A549 (cell line): ENCODE data around the gene GATA5. TPM values are rescaled to one million over a fixed set of nuclear protein-coding genes. Genes with fewer than 3 reads are reported as not detected.

Experiments
- ATAC-seq, 2 experiments: fragments of 200-7000 bp in 1 of 2; fragments of >200 bp in 1 of 2; cut with Nextera tagmentation in 1 of 2; cut with Tn5 transposase in 1 of 2; 3 replicates each; pipeline versions ENCODE4 v1.8.0 to v1.9.1; 2018 to 2020; ENCODE audit warnings: mild to moderate bottlenecking in 1 of 2, moderate library complexity in 1 of 2
- CTCF ChIA-PET: fragments of 300-600 bp; sonication (Branson Sonifier 250); formaldehyde crosslinking; extraction: SDS; loops from one replicate; lab custom pipeline; 2021; ENCODE audit warnings: antibody characterized with exemption, inconsistent platforms; lab: Yijun Ruan, JAX
- POLR2A ChIA-PET: fragments of 350-600 bp; formaldehyde crosslinking; extraction: SDS; loops from one replicate; lab custom pipeline; 2021; ENCODE audit warnings: antibody characterized with exemption, inconsistent platforms; lab: Yijun Ruan, JAX
- DNase-seq, 2 experiments: peaks; one replicate each; pipeline versions ENCODE4 v3.0.0 to v3.0.0-alpha.2; 2011 to 2016; ENCODE audit warnings: low read depth in 1 of 2, low spot score in 1 of 2
- FAIRE-seq: peaks from 2 replicates; lab custom pipeline; 2011; peaks lifted over from hg19 to GRCh38; lab: Jason Lieb, UNC
- H3K27ac ChIP-seq, 2 experiments: fragments of >200 bp; sonication (Bioruptor Twin); formaldehyde crosslinking; 3 replicates each; pipeline ENCODE4 v1.5.1; 2016 to 2017
- H3K4me1 ChIP-seq: fragments of >200 bp; sonication (Bioruptor Twin); formaldehyde crosslinking; 3 replicates; pipeline ENCODE4 v1.6.1; 2016
- H3K4me2 ChIP-seq: fragments of >200 bp; sonication (Bioruptor Twin); formaldehyde crosslinking; 3 replicates; pipeline ENCODE4 v1.6.1; 2016
- H3K4me3 ChIP-seq: fragments of >200 bp; sonication (Bioruptor Twin); formaldehyde crosslinking; 3 replicates; pipeline ENCODE4 v1.5.1; 2016
- H3K9me3 ChIP-seq: fragments of >200 bp; sonication (Bioruptor Twin); formaldehyde crosslinking; 3 replicates; pipeline ENCODE4 v1.6.1; 2016
- BHLHE40 ChIP-seq: IDR thresholded peaks from 2 replicates; pipeline ENCODE4 v1.6.1; 2012; ENCODE audit warnings: low read depth, low read length, inconsistent platforms
- CBX8 ChIP-seq: fragments of 200-600 bp; sonication (generic); IDR thresholded peaks from 2 replicates; pipeline ENCODE4 v1.6.1; 2016
- CEBPB ChIP-seq, 2 experiments: fragments of >200 bp in 1 of 2; sonication (Bioruptor Twin) in 1 of 2; formaldehyde crosslinking in 1 of 2; IDR thresholded peaks; 2 replicates each; pipeline ENCODE4 v1.6.1; 2012 to 2016
- CHD2 ChIP-seq: fragments of 150-350 bp; IDR thresholded peaks from 2 replicates; pipeline ENCODE4 v1.6.1; 2014; ENCODE audit warnings: low read length; ENCODE audit not compliant: partially characterized antibody
- CHD4 ChIP-seq: fragments of 200-600 bp; sonication (generic); IDR thresholded peaks from 2 replicates; pipeline ENCODE4 v1.6.1; 2016; ENCODE audit warnings: antibody characterized with exemption, mild to moderate bottlenecking, borderline replicate concordance
- EP300 ChIP-seq, 2 experiments: fragments of >200 bp; sonication (Bioruptor Twin); formaldehyde crosslinking; IDR thresholded peaks; 2 replicates in 1 of 2; 3 replicates in 1 of 2; pipeline ENCODE4 v1.6.1; 2016 to 2017
- ESRRA ChIP-seq: fragments of 150-350 bp; IDR thresholded peaks from 2 replicates; pipeline ENCODE4 v1.6.1; 2014; ENCODE audit warnings: mild to moderate bottlenecking, low read length, borderline replicate concordance
- GATA3 ChIP-seq: IDR thresholded peaks from 2 replicates; pipeline ENCODE4 v1.6.1; 2012; ENCODE audit warnings: borderline replicate concordance
- HDAC2 ChIP-seq: fragments of 200-600 bp; sonication (generic); IDR thresholded peaks from 2 replicates; pipeline ENCODE4 v1.6.1; 2016
- HEYL ChIP-seq: fragments of 250-450 bp; sonication (Bioruptor Pico); IDR thresholded peaks from 2 replicates; pipeline ENCODE4 v1.8.0; 2021; ENCODE audit warnings: mild to moderate bottlenecking, moderate library complexity
- HOXB5 ChIP-seq: fragments of 250-450 bp; sonication (Bioruptor Pico); IDR thresholded peaks from 2 replicates; pipeline ENCODE4 v1.5.0; 2020; ENCODE audit warnings: mild to moderate bottlenecking, moderate library complexity
- JUNB ChIP-seq: fragments of >200 bp; sonication (Bioruptor Twin); formaldehyde crosslinking; IDR thresholded peaks from 2 replicates; pipeline ENCODE4 v1.6.1; 2016
- KDM1A ChIP-seq: fragments of 200-600 bp; sonication (generic); IDR thresholded peaks from 2 replicates; pipeline ENCODE4 v1.6.1; 2016; ENCODE audit warnings: low read depth, mild to moderate bottlenecking
- MAFK ChIP-seq: fragments of 450-650 bp; IDR thresholded peaks from 2 replicates; pipeline ENCODE4 v1.6.1; 2014; ENCODE audit not compliant: partially characterized antibody
- MYC ChIP-seq: IDR thresholded peaks from 2 replicates; pipeline ENCODE4 v1.6.1; 2012; ENCODE audit warnings: mild to moderate bottlenecking, inconsistent platforms, low read length, improper control_type of control experiment, borderline replicate concordance
- NPAS2 ChIP-seq: fragments of 250-450 bp; sonication (Bioruptor Pico); IDR thresholded peaks from 2 replicates; pipeline ENCODE4 v1.8.0; 2022; ENCODE audit warnings: mild to moderate bottlenecking, moderate library complexity, borderline replicate concordance
- RFX5 ChIP-seq: fragments of 450-650 bp; IDR thresholded peaks from 2 replicates; pipeline ENCODE4 v1.7.1; 2014; ENCODE audit warnings: antibody characterized with exemption, mild to moderate bottlenecking, moderate library complexity
- RNF2 ChIP-seq: fragments of 200-600 bp; sonication (generic); IDR thresholded peaks from 2 replicates; pipeline ENCODE4 v1.6.1; 2016; ENCODE audit warnings: low read depth, mild to moderate bottlenecking, antibody characterized with exemption, moderate library complexity, borderline replicate concordance
- SMC3 ChIP-seq: fragments of >200 bp; sonication (Bioruptor Twin); formaldehyde crosslinking; IDR thresholded peaks from 3 replicates; pipeline ENCODE4 v1.6.1; 2018; ENCODE audit warnings: inconsistent platforms
- TFCP2L1 ChIP-seq: fragments of 250-450 bp; sonication (Bioruptor Pico); IDR thresholded peaks from 2 replicates; pipeline ENCODE4 v1.5.0; 2021; ENCODE audit warnings: mild to moderate bottlenecking
- TP53 ChIP-seq: fragments of 250-450 bp; sonication (Bioruptor Pico); IDR thresholded peaks from 2 replicates; pipeline ENCODE4 v1.5.0; 2021; ENCODE audit warnings: mild to moderate bottlenecking, moderate library complexity
- ZFP36 ChIP-seq: fragments of 450-650 bp; IDR thresholded peaks from 2 replicates; pipeline ENCODE4 v1.6.1; 2014; ENCODE audit warnings: borderline replicate concordance; ENCODE audit not compliant: partially characterized antibody
- ZSCAN20 ChIP-seq: fragments of 250-450 bp; sonication (Bioruptor Pico); IDR thresholded peaks from 2 replicates; pipeline ENCODE4 v1.8.0; 2022; ENCODE audit warnings: mild to moderate bottlenecking, moderate library complexity
- WGBS: methylation state at CpG from one replicate; pipeline ENCODE4 v1.1.6; 2017; ENCODE audit errors: missing lambda C conversion rate; 5-methylcytosine and 5-hydroxymethylcytosine counted together
- polyA plus RNA-seq, 4 experiments: library from polyadenylated mRNA; depleted of rRNA in 3 of 4; stranded (reverse); fragments of >200 nt; fragmentation: RNase III in 1 of 4; extraction: RNeasy Plus Mini Kit Qiagen cat#74134 plus additional on column Dnase treatment in 1 of 4; gene quantifications; 2 replicates in 3 of 4; 3 replicates in 1 of 4; pipeline ENCODE4 v1.2.3, GENCODE V29; 2011 to 2017
- TF ChIP-seq, protein P1 (sequence below): fragments of >200 bp; sonication (Bioruptor Twin); formaldehyde crosslinking; IDR thresholded peaks from 3 replicates; pipeline ENCODE4 v1.6.1; 2016
- TF ChIP-seq, protein P2 (sequence below): IDR thresholded peaks from 2 replicates; pipeline ENCODE4 v1.6.1; 2012; ENCODE audit warnings: low read depth, borderline replicate concordance
- TF ChIP-seq, protein P3 (sequence below): fragments of 250-450 bp; sonication (Bioruptor Pico); IDR thresholded peaks from 2 replicates; pipeline ENCODE4 v1.5.0; 2021; ENCODE audit warnings: mild to moderate bottlenecking, moderate library complexity, borderline replicate concordance
- TF ChIP-seq, protein P4 (sequence below): IDR thresholded peaks from 2 replicates; pipeline ENCODE4 v1.6.1; 2012
- TF ChIP-seq, protein P5 (sequence below): IDR thresholded peaks from 2 replicates; pipeline ENCODE4 v1.6.1; 2012

The GATA5 gene
- polyA plus RNA-seq, 2 of the 4 experiments (the other 2 are of a cell fraction) = 0.21 to 0.72 TPM

DNA sequence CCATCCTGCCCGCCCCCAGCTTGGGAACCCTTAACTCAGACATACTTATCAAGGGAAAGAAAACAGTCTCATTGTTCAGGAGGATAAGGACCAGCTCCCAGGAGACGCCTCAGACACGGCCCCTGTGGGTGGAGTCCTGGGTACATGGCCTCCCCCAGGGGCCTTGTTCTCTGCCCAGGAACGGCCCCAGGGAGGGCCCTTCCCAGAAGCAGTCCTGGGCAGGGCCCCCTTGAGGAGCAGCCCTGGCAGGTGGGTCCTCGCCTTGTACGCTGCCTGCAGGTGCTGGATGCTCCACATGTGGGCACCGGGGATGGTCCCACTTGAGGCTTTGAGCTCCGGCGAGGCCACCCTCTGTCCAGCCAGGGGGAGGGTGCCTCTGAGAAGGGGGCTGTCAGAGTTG, 4.5 kb upstream of the GATA5 start:
- H3K4me3 ChIP-seq = no peak overlapping the region
- no peak for FAIRE-seq
- H3K9me3 ChIP-seq = no peaks in the 10 kb centered on the region
- WGBS = 55% methylated on average over 7 of the region's 9 CpGs
- H3K4me2 ChIP-seq = no peak overlapping the region
- peaks cover 7% of the 10 kb centered on the region; the same call in 2 of the 3 replicates for H3K4me1 ChIP-seq
- ChIA-PET POLR2A (no interaction called here), CTCF (interaction anchor here (1.3 to 2.1 kb wide), 4 partner anchors 19 to 314 kb away, joined by 3 to 9 read pairs (median 4); no protein-coding TSS in a partner anchor)
- ATAC-seq = no peak
- DNase-seq = no peak
- H3K27ac ChIP-seq = no peak overlapping the region
- TF ChIP-seq TFCP2L1 (CRISPR knock-in tag) = no peak
- TF ChIP-seq, protein P1, sequence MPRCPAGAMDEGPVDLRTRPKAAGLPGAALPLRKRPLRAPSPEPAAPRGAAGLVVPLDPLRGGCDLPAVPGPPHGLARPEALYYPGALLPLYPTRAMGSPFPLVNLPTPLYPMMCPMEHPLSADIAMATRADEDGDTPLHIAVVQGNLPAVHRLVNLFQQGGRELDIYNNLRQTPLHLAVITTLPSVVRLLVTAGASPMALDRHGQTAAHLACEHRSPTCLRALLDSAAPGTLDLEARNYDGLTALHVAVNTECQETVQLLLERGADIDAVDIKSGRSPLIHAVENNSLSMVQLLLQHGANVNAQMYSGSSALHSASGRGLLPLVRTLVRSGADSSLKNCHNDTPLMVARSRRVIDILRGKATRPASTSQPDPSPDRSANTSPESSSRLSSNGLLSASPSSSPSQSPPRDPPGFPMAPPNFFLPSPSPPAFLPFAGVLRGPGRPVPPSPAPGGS = no peak
- TF ChIP-seq, protein P2, sequence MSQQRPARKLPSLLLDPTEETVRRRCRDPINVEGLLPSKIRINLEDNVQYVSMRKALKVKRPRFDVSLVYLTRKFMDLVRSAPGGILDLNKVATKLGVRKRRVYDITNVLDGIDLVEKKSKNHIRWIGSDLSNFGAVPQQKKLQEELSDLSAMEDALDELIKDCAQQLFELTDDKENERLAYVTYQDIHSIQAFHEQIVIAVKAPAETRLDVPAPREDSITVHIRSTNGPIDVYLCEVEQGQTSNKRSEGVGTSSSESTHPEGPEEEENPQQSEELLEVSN = no peak
- no peak for TF ChIP-seq NPAS2 (CRISPR knock-in tag)
- TF ChIP-seq CBX8 = no peak

DNA sequence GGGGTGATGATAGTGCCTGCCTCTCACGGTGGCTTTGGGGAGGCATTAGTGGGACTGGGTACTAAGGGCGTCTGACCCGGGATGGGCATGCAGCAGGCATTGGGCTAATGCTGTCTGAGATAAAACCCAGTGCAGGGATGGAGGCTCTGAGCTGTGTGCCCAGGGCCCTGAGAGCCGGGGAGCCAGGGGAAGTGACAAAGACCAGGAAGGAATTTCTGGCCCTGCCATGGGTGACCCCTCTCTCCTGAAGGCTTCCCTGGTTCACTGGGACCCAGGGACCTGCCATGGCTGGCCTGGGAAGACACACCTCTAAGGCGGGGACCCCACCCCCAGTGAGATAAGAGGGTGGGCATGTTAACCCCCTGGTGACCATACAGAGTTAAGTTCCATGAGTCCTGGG, 3.9 kb upstream of the GATA5 start:
- ChIA-PET CTCF (interaction anchor here (1.3 kb wide), 1 partner anchor 20 kb away, joined by 3 read pairs; no protein-coding TSS in a partner anchor), POLR2A (interaction anchor here (0.6 kb wide), 1 partner anchor 9 kb away, joined by 3 read pairs; no protein-coding TSS in a partner anchor)
- no peak overlapping the region for H3K27ac ChIP-seq
- no peaks in the 10 kb centered on the region for H3K9me3 ChIP-seq
- peaks cover 4% of the 10 kb centered on the region; the same call in 1 of the 3 replicates for H3K4me1 ChIP-seq
- DNase-seq = no peak
- no peak overlapping the region for H3K4me2 ChIP-seq
- no peak for ATAC-seq
- 0% methylated on average over 2 of the region's 5 CpGs for WGBS
- H3K4me3 ChIP-seq = no peak overlapping the region
- FAIRE-seq = no peak
- TF ChIP-seq MAFK = no peak
- TF ChIP-seq HOXB5 = no peak
- no peak for TF ChIP-seq CEBPB (IDR thresholded peaks at IDR 0.05)
- no peak for TF ChIP-seq MYC
- TF ChIP-seq CHD4 = no peak
- TF ChIP-seq BHLHE40 = no peak
- no peak for TF ChIP-seq CHD2
- TF ChIP-seq RNF2 = no peak
- no peak for TF ChIP-seq ZFP36
- no peak for TF ChIP-seq KDM1A
- TF ChIP-seq, protein P3, sequence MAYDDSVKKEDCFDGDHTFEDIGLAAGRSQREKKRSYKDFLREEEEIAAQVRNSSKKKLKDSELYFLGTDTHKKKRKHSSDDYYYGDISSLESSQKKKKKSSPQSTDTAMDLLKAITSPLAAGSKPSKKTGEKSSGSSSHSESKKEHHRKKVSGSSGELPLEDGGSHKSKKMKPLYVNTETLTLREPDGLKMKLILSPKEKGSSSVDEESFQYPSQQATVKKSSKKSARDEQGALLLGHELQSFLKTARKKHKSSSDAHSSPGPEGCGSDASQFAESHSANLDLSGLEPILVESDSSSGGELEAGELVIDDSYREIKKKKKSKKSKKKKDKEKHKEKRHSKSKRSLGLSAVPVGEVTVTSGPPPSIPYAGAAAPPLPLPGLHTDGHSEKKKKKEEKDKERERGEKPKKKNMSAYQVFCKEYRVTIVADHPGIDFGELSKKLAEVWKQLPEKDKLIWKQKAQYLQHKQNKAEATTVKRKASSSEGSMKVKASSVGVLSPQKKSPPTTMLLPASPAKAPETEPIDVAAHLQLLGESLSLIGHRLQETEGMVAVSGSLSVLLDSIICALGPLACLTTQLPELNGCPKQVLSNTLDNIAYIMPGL (CRISPR knock-in tag) = no peak
- no peak for TF ChIP-seq HDAC2
- TF ChIP-seq, all 56 proteins: peak for 0

DNA sequence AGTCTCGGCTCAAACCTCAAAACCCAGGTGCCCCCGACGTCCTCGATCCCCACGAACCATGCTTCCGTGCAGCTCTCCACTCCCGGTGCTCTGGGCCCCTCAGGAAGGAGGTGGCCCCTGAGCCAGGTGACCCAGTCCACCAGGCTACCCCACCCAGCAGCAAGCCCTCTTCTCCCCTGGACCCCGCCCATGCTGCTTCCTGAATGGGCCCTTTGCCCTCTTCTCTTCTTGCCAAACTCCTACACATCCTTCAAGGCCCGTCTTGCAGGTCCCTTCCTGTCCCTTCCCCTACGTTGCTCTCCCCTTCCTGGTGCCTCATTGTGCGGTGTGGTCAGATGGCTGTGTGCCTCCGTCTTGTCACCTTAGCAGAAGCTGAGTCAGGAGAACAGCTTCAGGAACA, 3.4 kb upstream of the GATA5 start:
- Histone ChIP-seq H3K4me2 (no peak overlapping the region), H3K4me3 (no peak overlapping the region), H3K9me3 (no peaks in the 10 kb centered on the region), H3K4me1 (peaks cover 4% of the 10 kb centered on the region; the same call in 1 of the 3 replicates), H3K27ac (no peak overlapping the region)
- DNase-seq (no peak), ATAC-seq (no peak), FAIRE-seq (no peak)
- ChIA-PET POLR2A (no interaction called here), CTCF (interaction anchor here (1.3 to 1.7 kb wide), 4 partner anchors 21 to 140 kb away, joined by 3 to 6 read pairs (median 4); no protein-coding TSS in a partner anchor)
- 75% methylated on average over 12 of the region's 12 CpGs for WGBS
- TF ChIP-seq RFX5 = no peak
- no peak for TF ChIP-seq JUNB
- TF ChIP-seq SMC3 = no peak
- no peak for TF ChIP-seq CHD2
- TF ChIP-seq HEYL (CRISPR knock-in tag) = no peak
- no peak for TF ChIP-seq HOXB5
- TF ChIP-seq, protein P2 = no peak
- TF ChIP-seq, protein P4, sequence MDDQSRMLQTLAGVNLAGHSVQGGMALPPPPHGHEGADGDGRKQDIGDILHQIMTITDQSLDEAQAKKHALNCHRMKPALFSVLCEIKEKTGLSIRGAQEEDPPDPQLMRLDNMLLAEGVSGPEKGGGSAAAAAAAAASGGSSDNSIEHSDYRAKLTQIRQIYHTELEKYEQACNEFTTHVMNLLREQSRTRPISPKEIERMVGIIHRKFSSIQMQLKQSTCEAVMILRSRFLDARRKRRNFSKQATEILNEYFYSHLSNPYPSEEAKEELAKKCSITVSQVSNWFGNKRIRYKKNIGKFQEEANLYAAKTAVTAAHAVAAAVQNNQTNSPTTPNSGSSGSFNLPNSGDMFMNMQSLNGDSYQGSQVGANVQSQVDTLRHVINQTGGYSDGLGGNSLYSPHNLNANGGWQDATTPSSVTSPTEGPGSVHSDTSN = no peak
- no peak for TF ChIP-seq ZSCAN20 (CRISPR knock-in tag)
- TF ChIP-seq ZFP36 = no peak
- no peak for TF ChIP-seq ESRRA
- no peak for TF ChIP-seq EP300 (IDR thresholded peaks at IDR 0.05)
- no peak for TF ChIP-seq TP53 (CRISPR knock-in tag)
- TF ChIP-seq CEBPB (IDR thresholded peaks at IDR 0.05) = no peak
- no peak for TF ChIP-seq GATA3
- TF ChIP-seq, protein P5, sequence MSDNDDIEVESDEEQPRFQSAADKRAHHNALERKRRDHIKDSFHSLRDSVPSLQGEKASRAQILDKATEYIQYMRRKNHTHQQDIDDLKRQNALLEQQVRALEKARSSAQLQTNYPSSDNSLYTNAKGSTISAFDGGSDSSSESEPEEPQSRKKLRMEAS = no peak
